ENCODE measurements around the gene STRAP. TPM values are rescaled to one million over a fixed set of nuclear protein-coding genes. Genes with fewer than 3 reads are reported as not detected.

Gene STRAP
- total and polyA plus RNA-seq, 8 donors = 20.9 to 197 (median 83.2) TPM

DNA sequence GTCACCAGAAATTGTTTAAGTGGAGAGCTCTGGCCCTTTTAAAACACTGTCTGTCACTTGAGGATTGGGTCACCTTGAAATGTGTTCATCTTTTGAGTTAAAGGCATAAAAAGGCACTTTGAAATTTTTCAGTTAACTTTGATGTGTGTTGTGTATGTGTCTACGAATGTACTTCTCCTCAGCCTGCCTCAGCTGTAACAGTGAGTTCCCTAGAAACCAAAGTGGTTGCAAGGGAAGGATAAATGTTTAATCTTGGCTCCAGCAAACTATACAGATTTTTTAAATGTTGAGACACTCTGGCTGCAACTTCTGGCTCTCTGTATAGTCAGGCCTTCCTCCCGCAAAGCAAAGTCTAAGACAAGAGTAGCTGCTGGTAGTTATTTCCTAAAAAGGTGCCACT, 37.2 kb downstream of the STRAP start:
- H3K27me3 ChIP-seq = no peaks in the 10 kb centered on the region
- no peak overlapping the region for H3K4me3 ChIP-seq
- TF ChIP-seq POLR2AphosphoS5 (IDR thresholded peaks at IDR 0.05) = no peak
- TF ChIP-seq, protein P1, sequence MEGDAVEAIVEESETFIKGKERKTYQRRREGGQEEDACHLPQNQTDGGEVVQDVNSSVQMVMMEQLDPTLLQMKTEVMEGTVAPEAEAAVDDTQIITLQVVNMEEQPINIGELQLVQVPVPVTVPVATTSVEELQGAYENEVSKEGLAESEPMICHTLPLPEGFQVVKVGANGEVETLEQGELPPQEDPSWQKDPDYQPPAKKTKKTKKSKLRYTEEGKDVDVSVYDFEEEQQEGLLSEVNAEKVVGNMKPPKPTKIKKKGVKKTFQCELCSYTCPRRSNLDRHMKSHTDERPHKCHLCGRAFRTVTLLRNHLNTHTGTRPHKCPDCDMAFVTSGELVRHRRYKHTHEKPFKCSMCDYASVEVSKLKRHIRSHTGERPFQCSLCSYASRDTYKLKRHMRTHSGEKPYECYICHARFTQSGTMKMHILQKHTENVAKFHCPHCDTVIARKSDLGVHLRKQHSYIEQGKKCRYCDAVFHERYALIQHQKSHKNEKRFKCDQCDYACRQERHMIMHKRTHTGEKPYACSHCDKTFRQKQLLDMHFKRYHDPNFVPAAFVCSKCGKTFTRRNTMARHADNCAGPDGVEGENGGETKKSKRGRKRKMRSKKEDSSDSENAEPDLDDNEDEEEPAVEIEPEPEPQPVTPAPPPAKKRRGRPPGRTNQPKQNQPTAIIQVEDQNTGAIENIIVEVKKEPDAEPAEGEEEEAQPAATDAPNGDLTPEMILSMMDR (IDR thresholded peaks at IDR 0.05) = no peak
- no peak for TF ChIP-seq EP300 (IDR thresholded peaks at IDR 0.05)
- no peak for TF ChIP-seq POLR2A (IDR thresholded peaks at IDR 0.05)
- H3K9me3 ChIP-seq = no peaks in the 10 kb centered on the region
- DNase-seq = peak in 1 of 2 donors; percentile 71
- peaks cover 0 to 7% (median 2%) of the 10 kb centered on the region in 4 donors for H3K36me3 ChIP-seq
- no peak overlapping the region for H3K27ac ChIP-seq
- intact Hi-C loops (cut with DNase I; ENCODE audit: low total_unique reads) = no loop called here
- WGBS, 5 donors = 49 to 80% (median 72%) methylated on average over 2 of the region's 2 CpGs
- H3K4me1 ChIP-seq = peaks cover 0 to 21% (median 12%) of the 10 kb centered on the region in 4 donors

DNA sequence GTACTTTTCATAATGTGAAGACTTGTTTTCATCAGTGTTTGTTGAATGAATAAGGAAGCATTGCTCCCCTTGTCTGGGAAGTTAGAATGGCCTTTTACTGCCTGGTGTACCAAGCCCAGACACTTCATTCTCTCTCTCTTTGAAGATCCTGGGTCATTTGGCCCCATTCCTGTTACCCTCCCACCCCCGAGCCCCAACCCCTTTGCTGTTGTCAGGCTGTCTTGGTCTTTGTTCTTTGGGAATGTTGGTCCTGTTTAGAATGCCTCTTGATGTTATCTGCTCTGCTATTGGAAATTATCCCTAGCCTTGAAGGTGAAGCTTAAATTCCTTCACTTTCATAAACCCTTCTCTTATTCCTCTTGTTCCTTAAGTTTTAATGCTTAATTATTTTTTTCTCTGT, 42.8 kb downstream of the STRAP start:
- Histone ChIP-seq H3K36me3 (no peaks in the 10 kb centered on the region), H3K27ac (no peak overlapping the region), H3K4me1 (peaks cover 0 to 9% (median 5%) of the 10 kb centered on the region in 4 donors), H3K4me3 (no peak overlapping the region), H3K9me3 (no peaks in the 10 kb centered on the region), H3K27me3 (no peaks in the 10 kb centered on the region)
- WGBS, 5 donors = 88 to 100% (median 97%) methylated on average over 1 of the region's 1 CpG
- no peak for DNase-seq
- TF ChIP-seq POLR2A (IDR thresholded peaks at IDR 0.05) (no peak), EP300 (IDR thresholded peaks at IDR 0.05) (no peak), POLR2AphosphoS5 (IDR thresholded peaks at IDR 0.05) (no peak)
- TF ChIP-seq, protein P1 (IDR thresholded peaks at IDR 0.05) = no peak
- intact Hi-C loops (cut with DNase I; ENCODE audit: low total_unique reads) = no loop called here

DNA sequence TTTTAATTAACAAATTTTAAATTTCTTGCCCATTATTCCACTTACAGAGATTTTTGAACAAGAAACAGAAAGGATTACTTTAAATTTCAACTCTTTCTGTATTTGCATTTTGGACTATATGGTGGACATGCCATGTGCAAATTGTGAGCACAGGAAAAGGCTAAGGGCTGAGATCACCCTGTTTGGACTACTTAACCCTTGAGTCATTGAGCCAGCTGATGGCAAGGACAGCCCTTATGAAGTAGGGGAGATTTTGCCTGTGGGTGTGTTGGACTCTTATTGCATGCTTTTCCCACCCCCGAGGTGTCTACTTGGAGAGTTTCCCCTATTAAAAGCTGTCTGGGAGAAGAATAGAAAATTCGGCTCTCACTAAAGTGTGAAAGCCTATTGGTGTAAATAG, 46.2 kb downstream of the STRAP start:
- TF ChIP-seq POLR2AphosphoS5 (IDR thresholded peaks at IDR 0.05) (no peak), EP300 (IDR thresholded peaks at IDR 0.05) (no peak), POLR2A (IDR thresholded peaks at IDR 0.05) (no peak)
- TF ChIP-seq, protein P1 (IDR thresholded peaks at IDR 0.05) = no peak
- H3K36me3 ChIP-seq = no peaks in the 10 kb centered on the region
- 71 to 90% (median 82%) methylated on average over 2 of the region's 2 CpGs for WGBS, 5 donors
- DNase-seq = no peak
- no peak overlapping the region for H3K27ac ChIP-seq
- H3K27me3 ChIP-seq = no peaks in the 10 kb centered on the region
- intact Hi-C loops (cut with DNase I; ENCODE audit: low total_unique reads) = no loop called here
- H3K4me3 ChIP-seq = no peak overlapping the region
- H3K9me3 ChIP-seq = no peaks in the 10 kb centered on the region
- peaks cover 0 to 9% (median 0%) of the 10 kb centered on the region in 4 donors for H3K4me1 ChIP-seq

DNA sequence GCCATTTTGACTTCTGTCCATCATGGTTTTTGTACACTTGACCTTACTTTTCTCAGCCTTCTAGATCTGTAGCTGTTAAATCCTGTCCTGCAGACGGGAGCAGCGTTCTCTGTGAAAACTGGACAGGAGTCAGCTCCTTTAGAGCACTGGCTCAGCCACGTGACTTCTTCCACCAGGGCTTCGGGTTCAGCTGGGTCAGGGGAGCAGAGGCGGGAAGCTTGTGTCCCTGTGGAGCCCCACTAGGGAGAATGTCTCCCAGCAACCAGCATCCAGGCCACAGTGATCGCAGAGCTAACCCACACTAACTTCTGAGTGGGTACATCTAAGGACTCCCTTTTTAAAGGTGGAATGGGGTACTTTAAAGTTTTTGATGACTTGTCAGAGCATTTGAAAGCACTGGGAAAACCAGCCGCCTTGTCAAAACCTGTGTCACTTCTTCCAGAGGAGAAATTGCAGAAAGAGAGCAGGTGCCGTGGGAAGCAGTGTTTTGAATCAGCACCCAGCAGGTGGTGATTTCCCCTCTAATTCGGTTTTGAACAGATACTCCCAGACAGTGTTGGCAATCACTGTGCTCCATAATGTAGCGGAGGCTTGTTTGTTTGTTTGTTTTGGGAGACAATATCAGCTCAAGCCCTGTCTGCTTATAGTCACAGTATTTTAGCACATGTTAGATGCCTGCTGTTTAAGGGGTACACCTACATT, 46.8 kb downstream of the STRAP start:
- Histone ChIP-seq H3K4me1 (peaks cover 0 to 9% (median 0%) of the 10 kb centered on the region in 4 donors), H3K27ac (no peak overlapping the region), H3K27me3 (no peaks in the 10 kb centered on the region), H3K9me3 (no peaks in the 10 kb centered on the region), H3K36me3 (no peaks in the 10 kb centered on the region), H3K4me3 (no peak overlapping the region)
- intact Hi-C loops (cut with DNase I; ENCODE audit: low total_unique reads) = no loop called here
- 64 to 78% (median 74%) methylated on average over 10 of the region's 10 CpGs for WGBS, 5 donors
- no peak for DNase-seq
- TF ChIP-seq EP300 (IDR thresholded peaks at IDR 0.05) (no peak), POLR2AphosphoS5 (IDR thresholded peaks at IDR 0.05) (no peak), POLR2A (IDR thresholded peaks at IDR 0.05) (no peak)
- TF ChIP-seq, protein P1 (IDR thresholded peaks at IDR 0.05) = no peak
